Upper lobe of right lung (tissue), 1 donor: ENCODE measurements around the gene ANKRD6. TPM values are rescaled to one million over a fixed set of nuclear protein-coding genes. Genes with fewer than 3 reads are reported as not detected.
A peak's percentile ranks its signal among the peaks of the same experiment; 100 is the strongest.

Source experiments
- ATAC-seq: fragments of 200-7000 bp; cut with Tn5 transposase; one replicate; pipeline ENCODE4 v1.9.1; 2020; ENCODE audit warnings: mild to moderate bottlenecking, moderate library complexity
- DNase-seq: peaks from one replicate; pipeline ENCODE4 v3.0.0-alpha.2; 2020
- H3K27ac ChIP-seq: fragments of 200-600 bp; one replicate; pipeline ENCODE4 v1.8.0; 2022
- H3K27me3 ChIP-seq: fragments of 200-600 bp; one replicate; pipeline ENCODE4 v1.8.0; 2022; ENCODE audit warnings: mild to moderate bottlenecking
- H3K36me3 ChIP-seq: fragments of 200-600 bp; one replicate; pipeline ENCODE4 v1.8.0; 2022
- H3K4me1 ChIP-seq: fragments of 200-600 bp; one replicate; pipeline ENCODE4 v1.8.0; 2022
- H3K4me3 ChIP-seq: fragments of 200-600 bp; one replicate; pipeline ENCODE4 v1.8.0; 2022; ENCODE audit warnings: mild to moderate bottlenecking
- H3K9me3 ChIP-seq: fragments of 200-600 bp; one replicate; pipeline ENCODE4 v1.8.0; 2022
- intact Hi-C: fragments of 100-400 bp; cut with DNase I; formaldehyde crosslinking; loops from one replicate; pipeline ENCODE4 v1.11.0; 2022
- total RNA-seq: library from RNA; stranded (reverse); fragmentation: NEBNext Ultra II Directional; extraction: Animal tissue kit (Norgen Biotek cat#: 25700); gene quantifications from one replicate; pipeline ENCODE4 v1.2.1, GENCODE V29; 2021
- TF ChIP-seq, protein P1 (sequence below): fragments of 200-600 bp; IDR thresholded peaks from one replicate; pipeline ENCODE4 v1.8.0; 2022; ENCODE audit warnings: antibody characterized with exemption
- donor health status: DM: no; HTN: yes; CAD: no; lungs with severe emphysema.

Gene ANKRD6
- total RNA-seq, 1 donor from 2014 or later, result 20.2 TPM

GRCh38 chr6:89410231-89410761 lies 22.7 kb upstream of the ANKRD6 start:
- Histone ChIP-seq H3K27me3 (no peaks in the 10 kb centered on the region), H3K4me1 (peaks cover 3% of the 10 kb centered on the region), H3K4me3 (peak overlapping the region; percentile 84), H3K36me3 (no peaks in the 10 kb centered on the region), H3K27ac (no peak overlapping the region), H3K9me3 (no peaks in the 10 kb centered on the region)
- DNase-seq (no peak), ATAC-seq (no peak)
- TF ChIP-seq, protein P1, sequence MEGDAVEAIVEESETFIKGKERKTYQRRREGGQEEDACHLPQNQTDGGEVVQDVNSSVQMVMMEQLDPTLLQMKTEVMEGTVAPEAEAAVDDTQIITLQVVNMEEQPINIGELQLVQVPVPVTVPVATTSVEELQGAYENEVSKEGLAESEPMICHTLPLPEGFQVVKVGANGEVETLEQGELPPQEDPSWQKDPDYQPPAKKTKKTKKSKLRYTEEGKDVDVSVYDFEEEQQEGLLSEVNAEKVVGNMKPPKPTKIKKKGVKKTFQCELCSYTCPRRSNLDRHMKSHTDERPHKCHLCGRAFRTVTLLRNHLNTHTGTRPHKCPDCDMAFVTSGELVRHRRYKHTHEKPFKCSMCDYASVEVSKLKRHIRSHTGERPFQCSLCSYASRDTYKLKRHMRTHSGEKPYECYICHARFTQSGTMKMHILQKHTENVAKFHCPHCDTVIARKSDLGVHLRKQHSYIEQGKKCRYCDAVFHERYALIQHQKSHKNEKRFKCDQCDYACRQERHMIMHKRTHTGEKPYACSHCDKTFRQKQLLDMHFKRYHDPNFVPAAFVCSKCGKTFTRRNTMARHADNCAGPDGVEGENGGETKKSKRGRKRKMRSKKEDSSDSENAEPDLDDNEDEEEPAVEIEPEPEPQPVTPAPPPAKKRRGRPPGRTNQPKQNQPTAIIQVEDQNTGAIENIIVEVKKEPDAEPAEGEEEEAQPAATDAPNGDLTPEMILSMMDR, result no peak
- intact Hi-C loops, result no loop called here

DNA sequence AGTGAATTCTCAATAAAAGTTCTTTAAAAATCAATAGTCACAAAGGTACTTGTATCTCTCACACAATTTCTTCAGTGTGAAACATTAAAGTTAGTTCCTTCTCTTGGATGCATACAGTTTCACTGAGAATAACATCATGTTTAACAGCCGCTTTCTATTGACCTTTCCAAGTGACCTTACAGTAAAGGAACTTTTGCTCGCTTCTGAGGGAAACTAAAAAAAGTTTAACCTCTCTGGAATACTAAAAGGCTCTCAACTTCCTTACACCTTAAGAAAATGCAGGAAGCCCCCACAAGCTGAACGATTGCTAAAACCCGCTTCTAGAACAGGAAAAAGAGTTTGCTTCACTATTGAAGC lies 22.2 kb upstream of the ANKRD6 start:
- Histone ChIP-seq H3K27ac (peak overlapping the region; percentile 77), H3K4me3 (peak overlapping the region; percentile 84), H3K27me3 (no peaks in the 10 kb centered on the region), H3K4me1 (peaks cover 3% of the 10 kb centered on the region), H3K36me3 (no peaks in the 10 kb centered on the region), H3K9me3 (no peaks in the 10 kb centered on the region)
- no peak for ATAC-seq
- intact Hi-C loops, result no loop called here
- TF ChIP-seq, protein P1, result no peak
- no peak for DNase-seq

DNA sequence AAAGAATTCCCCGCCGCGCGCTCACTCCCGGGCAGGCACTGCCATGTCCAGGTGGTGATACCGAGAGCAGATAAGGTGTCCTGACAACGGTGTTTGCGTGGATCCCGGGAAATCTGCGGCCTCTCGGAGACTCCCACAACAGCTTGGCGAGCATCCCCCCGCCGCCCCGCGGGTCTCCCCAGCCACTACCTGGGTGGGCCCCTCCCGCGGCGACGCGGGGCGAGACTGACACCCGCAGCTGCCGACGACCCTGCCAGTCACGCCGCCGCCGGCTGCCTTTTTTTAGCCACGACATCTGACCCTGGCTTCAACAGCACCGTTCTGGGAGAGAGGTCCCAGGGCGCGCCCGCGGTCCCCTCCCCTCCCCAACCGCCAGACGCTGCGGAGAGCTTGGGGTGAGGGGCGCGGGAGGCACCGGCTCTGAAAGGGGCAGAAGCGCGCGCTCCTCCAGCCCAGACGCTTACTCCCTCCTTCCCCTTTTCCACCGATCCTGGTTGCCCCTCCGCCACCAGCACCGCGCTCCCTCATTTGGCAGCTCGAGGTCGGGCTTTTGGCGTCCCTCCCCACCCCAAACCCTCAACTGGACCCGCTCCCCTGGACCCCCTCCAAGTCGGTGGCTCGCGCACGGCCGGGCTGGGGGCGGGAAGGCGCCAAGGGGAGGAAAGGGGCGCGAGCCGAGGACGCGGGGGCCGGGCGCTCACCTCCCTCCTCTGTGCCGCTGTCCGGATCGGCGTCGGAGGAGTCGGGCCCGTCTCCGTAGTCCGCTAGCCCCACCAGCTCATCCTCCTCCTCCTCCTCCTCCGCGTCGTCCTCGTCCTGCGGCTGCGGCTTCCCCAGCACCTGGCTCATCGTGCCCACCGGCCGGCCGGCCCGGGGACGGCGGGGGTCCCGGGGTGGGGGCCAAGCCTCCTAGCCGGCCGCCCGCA lies 21.5 kb upstream of the ANKRD6 start:
- Histone ChIP-seq H3K27me3 (no peaks in the 10 kb centered on the region), H3K9me3 (no peaks in the 10 kb centered on the region), H3K4me3 (peak overlapping the region; percentile 84), H3K27ac (peak overlapping the region; percentile 77), H3K36me3 (no peaks in the 10 kb centered on the region), H3K4me1 (peaks cover 3% of the 10 kb centered on the region)
- intact Hi-C loops, result no loop called here
- peak; percentile 79 for DNase-seq
- ATAC-seq, result peak; percentile 67
- TF ChIP-seq, protein P1, result no peak

GRCh38 chr6:89412071-89413005 lies 20.6 kb upstream of the ANKRD6 start, which contains the start of gene RRAGD:
Gene RRAGD (minus strand): TSS chr6:89412273. CDS start chr6:89411993, 280 bp downstream.
- peak; percentile 95 for ATAC-seq
- Histone ChIP-seq H3K9me3 (no peaks in the 10 kb centered on the region), H3K27me3 (no peaks in the 10 kb centered on the region), H3K27ac (peak within 1 kb of the TSS; percentile 77), H3K4me1 (peaks cover 3% of the 10 kb centered on the region), H3K36me3 (no peaks in the 10 kb centered on the region), H3K4me3 (peak within 1 kb of the TSS; percentile 84)
- intact Hi-C loops, result no loop called here
- TF ChIP-seq, protein P1, result no peak
- DNase-seq, result peak; percentile 90

DNA sequence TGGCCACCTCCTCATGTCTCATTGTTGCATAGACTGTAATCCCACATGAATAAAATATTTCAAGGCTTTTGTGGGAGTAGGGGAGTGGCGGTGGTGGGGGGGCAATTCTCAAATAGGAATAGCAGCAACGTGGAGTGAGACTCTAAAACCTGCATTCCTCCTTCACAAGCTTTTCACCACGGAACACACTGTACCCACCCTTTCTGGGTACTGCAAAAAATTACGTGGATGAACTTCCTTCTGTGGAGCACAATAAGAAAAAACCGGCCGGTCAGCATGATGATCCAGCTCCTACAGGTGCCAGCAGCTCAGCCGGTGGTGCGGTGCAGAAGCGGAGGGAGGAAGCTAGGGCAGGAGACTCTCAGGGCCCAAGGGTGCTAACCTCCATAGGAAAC lies 19.9 kb upstream of the ANKRD6 start:
- Histone ChIP-seq H3K27ac (peak overlapping the region; percentile 76), H3K4me1 (peaks cover 3% of the 10 kb centered on the region), H3K36me3 (no peaks in the 10 kb centered on the region), H3K4me3 (peak overlapping the region; percentile 84), H3K27me3 (no peaks in the 10 kb centered on the region), H3K9me3 (no peaks in the 10 kb centered on the region)
- intact Hi-C loops, result no loop called here
- ATAC-seq (peak; percentile 18), DNase-seq (no peak)
- TF ChIP-seq, protein P1, result no peak
